Activated naive CD4-positive, alpha-beta T cell (primary cell): Measurements from ENCODE around the gene ZNF71.
A peak's percentile ranks its signal among the peaks of the same experiment; 100 is the strongest.

Experiments
- DNase-seq, 4 experiments: peaks; one replicate each; lab custom pipeline; 2025; lab: John Stamatoyannopoulos, UW

The ZNF71 gene

DNA sequence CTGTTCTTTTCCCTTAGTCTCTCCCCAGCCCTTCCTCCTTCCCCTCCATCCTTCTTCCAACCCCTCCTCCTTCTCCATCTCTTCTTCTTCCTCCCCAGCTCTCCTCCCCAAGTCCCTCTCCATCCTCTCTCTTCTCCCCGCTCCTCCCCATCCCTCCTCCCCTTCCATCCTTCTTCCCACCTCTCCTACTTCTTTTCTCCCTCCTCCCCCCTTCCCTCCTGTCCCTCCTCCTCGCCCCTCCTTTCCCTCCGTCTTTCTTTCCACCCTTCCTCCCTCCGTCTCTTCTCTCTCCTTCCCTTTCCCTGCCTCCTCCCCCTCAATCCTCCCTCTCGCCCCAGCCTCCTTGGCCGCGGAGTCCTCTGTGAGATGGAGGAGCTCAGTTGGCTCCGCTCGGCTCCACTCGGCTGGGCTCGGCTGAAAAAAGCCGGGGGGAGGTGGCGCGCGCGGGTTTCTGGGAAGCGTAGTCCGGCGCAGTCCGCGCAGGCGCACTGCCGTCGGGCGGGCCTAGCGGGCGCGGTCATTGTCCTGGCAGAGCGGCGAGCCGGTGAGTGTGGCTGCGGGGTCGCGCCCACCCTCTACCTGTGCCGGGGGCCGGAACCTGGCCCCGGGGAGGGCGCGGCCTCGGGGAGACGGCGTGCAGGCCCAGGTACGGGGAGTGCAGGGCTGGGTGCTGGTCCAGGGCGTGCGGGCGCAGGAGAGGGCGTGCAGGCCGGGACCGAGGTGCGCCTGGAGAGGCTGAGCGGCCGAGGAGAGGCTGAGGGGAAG is at the start of gene ZNF71:
Gene ZNF71, plus strand, starts transcription at position 520 of the 765 bp plus-strand sequence. CDS start 6,257 bp downstream, outside the sequence.
- peak; percentile 58 to 79 (median 70) for DNase-seq

DNA sequence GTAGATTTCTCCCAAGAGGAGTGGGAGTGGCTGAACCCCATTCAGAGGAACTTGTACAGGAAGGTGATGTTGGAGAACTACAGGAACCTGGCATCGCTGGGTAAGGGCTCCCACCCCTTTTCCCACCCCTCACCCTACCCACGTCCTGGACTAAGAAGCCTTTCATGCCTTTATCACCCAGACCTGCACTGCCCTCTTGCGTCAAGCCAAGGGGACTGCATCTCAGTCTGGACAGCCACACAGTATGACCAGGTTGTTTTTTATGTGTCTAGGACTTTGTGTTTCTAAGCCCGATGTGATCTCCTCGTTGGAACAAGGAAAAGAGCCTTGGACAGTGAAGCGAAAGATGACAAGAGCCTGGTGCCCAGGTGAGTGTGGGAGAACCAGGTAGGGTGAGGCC is 47.6 kb upstream of the ZNF71 start:
- DNase-seq = no peak

DNA sequence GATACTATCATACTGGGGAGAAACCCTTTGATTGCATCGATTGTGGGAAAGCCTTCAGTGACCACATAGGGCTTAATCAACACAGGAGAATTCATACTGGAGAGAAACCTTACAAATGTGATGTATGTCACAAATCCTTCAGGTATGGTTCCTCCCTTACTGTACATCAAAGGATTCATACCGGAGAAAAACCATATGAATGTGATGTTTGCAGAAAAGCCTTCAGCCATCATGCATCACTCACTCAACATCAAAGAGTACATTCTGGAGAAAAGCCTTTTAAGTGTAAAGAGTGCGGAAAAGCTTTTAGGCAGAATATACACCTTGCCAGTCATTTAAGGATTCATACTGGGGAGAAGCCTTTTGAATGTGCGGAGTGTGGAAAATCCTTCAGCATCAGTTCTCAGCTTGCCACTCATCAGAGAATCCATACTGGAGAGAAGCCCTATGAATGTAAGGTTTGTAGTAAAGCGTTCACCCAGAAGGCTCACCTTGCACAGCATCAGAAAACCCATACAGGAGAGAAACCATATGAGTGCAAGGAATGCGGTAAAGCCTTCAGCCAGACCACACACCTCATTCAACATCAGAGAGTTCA is 40.7 kb upstream of the ZNF71 start:
- DNase-seq = no peak

DNA sequence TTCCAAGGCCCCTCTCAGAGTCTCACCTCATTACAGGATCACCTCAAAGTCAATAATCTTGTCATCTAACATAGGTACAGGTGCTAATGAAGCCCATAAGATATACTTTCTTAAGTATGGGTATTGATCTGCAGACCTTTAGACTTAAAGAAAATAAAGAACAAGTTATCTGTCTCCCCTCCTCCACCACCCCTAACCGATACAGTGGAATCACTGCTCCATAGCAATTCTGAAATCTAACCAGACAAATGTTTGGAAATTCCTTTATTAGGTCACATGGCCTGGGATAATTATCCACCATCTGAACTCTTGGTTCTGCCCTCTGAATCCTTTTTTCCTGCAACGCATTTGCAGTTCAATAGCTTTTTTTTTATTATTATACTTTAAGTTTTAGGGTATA is 32.3 kb upstream of the ZNF71 start:
- no peak for DNase-seq

DNA sequence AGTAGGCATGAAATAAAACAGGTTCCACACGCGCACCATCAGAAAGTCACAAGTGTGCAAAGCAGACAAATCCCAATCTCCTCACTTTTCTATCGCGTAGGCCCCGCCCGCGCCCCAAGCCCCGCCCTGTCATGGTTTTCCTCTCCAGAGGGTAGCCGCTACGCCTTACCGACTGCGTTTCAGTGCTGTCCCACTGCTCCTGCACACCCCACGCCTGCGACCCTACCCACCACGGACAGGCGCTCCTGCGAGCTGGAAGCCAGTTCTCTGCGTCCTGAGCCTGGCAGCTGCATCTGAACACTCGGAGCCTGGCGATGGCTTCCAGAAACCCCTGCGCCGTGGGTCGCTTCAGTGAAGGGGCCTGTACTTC is 28.2 kb upstream of the ZNF71 start:
- DNase-seq = peak in 3 of 4 experiments; percentile 15 to 26 (median 26)

DNA sequence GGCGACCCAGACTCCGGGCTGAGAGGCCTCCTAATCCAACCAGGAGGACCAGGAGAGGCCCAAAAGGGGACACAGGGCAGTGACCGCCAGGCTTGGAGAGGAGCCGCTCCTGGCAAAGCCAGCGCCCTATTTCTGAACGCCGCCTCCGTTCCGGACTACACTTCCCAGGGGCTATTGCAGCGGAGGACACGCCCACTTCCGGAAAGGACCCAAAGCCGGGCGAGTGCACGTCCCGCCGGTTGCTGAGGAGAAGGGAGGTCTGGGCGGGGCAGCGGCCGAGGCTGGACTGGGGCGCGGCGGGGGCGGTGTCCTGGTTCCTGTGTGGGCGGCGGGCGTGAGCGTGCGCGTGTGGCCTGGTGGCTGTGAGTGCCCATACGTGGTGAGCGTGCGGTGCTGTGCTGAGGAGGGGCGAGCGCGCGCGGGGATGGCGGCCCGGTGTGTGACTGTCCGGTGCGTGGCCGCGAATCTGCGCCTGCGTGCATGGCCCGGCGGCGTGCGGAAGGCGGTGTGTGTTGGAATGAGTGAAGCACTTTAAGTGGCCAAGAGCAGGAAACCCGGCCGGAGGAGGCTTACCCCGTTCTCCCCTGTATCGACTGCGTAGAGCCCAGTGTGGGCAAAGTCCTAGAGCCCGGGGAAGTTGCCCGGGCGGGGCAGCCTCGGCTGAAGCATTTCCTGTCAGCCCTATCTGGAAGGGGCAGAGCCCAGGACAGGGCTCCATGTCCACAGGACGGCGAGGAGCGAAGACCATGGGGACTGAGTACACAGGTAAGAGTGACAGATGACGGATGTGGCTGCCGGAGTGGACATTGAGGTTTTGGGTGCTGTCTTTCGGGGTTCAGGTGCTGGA is 27.6 kb upstream of the ZNF71 start, which contains the start of gene ZNF470:
Gene ZNF470, plus strand, starts transcription at position 195 of the 847 bp plus-strand sequence. CDS start 2,844 bp downstream, outside the sequence.
- DNase-seq = peak; percentile 56 to 79 (median 68)

DNA sequence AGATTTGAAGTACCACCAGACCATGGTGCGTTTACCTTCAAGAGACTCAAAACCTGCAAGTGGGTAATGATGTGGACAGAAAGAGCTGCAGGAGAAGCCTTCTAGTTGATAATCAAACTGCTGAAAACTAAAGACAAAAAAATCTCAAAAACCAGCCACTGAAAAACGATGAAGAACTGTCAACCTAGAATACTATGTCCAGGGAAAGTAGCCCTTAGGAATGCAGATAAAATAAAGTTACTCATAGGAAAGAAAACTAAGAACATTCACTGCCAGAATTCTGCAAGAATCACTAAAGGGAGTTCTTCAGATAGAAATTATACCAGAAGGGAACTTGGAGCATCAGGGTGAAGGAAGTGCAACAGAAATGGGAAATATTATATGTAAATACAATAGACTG is 22.5 kb upstream of the ZNF71 start:
- DNase-seq = no peak

DNA sequence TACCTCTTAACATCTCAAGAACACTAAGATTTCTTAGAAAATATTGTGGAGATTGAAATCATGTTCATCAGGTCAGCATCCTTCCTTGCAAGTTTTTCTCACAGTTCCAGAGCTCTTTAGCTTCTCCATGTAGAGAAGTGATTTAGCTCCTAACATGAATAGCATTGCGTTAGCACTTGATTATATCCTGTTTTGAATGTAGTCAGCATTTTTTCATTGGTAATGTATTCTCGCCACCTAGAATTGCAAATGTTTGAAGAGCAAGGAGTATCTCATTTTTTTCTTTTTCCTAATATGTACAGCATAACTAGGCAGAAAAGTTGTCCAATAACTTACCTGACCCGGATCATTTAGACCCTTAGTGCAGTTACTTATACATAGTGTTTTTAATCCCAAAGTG is 21.2 kb upstream of the ZNF71 start:
- DNase-seq = no peak

DNA sequence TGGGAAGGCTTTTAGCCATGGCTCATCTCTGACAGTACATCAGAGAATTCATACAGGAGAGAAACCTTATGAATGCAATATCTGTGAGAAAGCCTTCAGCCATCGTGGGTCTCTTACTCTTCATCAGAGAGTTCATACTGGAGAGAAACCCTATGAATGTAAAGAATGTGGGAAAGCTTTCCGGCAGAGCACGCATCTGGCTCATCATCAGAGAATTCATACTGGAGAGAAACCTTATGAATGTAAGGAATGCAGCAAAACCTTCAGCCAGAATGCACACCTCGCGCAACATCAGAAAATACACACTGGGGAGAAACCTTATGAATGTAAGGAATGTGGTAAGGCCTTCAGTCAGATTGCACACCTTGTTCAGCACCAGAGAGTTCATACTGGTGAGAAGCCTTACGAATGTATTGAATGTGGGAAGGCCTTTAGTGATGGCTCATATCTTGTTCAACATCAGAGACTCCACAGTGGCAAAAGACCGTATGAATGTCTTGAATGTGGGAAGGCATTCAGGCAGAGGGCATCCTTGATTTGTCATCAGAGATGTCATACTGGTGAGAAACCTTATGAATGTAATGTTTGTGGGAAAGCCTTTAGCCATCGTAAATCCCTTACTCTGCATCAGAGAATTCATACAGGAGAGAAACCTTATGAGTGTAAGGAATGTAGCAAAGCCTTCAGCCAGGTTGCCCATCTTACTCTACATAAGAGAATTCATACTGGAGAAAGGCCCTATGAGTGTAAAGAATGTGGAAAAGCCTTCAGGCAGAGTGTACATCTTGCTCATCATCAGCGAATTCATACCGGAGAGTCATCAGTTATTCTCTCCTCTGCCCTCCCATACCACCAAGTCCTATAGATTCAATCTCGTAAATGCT is 17.1 kb upstream of the ZNF71 start:
- DNase-seq = no peak

DNA sequence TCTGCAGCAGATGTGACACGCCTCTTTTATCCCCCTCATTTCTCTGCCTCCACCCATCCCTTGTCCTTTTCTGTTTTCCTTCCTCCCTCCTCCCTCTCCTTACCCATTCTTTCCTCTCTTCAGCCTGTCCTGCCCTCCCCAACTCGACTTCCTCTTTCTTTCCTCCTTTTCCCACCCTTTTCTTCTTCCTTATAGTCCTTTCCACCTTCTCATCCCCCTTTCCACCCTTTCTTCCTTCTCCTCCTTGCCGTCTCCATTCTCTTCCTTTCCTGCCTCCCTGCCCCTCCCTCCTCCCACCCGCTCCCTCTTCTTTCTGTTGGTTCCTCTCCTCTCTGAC is 688 bp upstream of the ZNF71 start:
- no peak for DNase-seq

DNA sequence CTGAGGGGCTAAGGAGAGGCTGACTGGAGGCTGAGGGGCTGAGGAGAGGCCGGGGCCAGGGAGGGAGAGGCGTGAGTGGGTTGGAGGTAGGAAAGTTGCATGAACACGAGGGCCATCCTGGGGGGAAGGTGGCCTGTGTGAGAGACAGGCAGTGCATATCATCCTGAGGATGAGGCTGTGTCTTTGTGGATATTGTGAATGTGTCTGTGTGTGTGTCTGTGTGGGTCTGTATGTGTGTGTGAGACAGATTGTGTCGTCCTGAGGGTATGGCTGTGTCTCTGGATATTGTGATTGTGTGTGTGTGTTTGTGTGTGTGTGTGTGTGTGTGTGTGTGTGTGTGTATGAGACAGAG is 422 bp downstream of the ZNF71 start:
- DNase-seq = no peak

DNA sequence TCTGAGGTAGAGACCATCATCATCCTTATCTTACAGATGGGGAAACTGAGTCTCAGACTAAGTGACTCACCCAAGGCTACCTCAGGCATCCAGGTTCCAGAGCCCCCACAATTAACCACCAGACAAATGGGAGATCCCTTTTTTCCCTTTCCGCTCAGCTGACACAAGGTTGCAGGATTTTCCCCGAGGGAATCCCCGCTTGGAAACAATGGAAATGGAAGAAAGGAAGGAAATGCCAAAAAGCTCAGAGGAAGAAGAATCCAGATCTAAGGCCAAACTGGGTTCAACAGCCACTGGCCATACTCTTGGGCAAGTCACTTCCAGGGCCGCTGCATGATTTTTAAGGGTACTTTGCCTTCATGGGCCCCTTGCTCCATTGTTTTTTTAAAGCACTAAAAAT is 1.6 kb downstream of the ZNF71 start:
- DNase-seq = no peak

DNA sequence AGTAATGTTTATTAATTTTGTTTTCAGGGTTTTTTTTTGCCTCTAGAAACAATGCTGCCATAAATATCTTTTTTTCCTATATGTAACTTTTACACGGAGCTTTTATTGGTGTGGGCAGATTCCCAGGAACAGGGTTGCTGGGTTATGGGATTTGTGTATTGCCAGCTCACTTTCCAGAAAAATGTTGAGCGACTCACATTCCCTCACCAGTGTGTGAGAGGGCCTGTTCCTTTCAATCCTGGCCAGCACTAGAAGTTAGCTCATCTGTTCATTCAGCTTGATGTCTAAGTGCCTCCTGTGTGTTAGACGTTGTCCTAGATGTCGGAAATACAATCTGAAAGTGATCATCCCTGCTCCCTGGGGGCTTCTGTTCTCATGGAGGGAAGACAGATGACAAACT is 2.6 kb downstream of the ZNF71 start:
- DNase-seq = no peak

DNA sequence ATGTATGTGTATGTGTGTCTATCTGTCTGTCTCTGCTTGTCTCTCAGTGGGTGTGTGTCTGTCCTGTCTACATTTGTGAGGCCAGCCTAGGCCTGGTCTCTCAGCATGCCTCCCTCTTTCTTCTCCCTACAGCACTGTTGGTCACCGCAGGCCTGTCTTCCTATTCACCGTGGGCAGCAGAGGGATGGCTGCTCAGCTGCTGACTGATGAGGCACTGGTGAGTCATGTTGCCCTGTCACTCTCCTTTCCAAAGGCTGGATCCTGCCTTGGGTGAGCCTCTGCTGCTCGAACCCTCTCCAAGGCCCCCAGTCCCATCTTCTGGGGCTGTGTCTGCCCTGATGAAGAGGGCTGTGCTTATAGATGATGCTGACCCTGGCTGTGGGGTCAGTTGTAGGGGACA is 6.3 kb downstream of the ZNF71 start:
- DNase-seq = no peak

DNA sequence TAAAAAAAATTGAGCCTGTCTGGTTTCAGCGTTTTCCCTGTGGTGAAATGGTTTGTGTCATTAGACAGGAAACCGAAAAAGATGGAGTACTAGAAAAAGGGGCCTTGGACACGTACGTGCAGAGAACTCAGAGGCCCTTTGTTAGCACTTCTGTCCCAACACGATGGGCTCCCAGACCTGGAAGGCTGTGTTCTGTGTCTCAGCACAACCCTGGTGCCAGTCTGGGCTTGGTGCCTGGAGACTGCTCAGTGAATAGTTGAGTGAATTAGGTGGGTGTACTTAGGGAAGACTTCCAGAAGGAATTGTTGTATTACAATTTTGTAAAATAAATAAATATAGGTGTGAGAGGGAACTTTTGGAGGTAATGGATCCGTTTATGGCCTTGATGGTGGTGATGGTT is 8.7 kb downstream of the ZNF71 start:
- no peak for DNase-seq

DNA sequence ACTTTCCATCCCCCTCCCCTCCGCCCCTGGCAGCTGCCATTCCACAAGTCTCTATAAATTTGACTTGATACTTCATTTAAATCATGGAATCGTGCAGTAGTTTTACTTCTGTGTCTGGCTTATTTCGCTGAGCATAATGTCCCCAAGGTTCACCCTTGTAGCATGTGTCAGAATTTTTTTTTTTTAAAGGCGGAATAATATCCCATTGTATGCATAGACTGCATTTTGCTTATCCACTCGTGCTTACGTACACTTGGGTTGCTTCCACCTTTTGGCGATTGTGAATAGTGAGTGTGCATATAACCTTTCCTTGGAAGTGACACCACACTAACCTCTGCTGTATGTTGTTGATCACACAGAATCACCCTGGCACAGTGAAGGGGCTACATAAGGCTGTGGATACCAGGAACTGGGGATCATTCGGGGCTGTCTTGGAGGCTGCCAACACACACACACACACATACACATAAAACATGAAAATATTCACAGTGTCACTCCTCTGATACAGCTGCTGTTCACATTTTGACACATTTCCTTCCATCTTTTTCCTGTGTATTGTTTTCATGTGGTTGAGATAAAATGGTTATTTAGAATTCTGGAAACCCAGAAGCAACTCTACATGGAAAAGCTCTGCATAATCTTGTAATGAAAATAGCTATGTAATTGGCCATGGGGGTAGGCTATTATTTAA is 13.3 kb downstream of the ZNF71 start:
- DNase-seq = no peak

DNA sequence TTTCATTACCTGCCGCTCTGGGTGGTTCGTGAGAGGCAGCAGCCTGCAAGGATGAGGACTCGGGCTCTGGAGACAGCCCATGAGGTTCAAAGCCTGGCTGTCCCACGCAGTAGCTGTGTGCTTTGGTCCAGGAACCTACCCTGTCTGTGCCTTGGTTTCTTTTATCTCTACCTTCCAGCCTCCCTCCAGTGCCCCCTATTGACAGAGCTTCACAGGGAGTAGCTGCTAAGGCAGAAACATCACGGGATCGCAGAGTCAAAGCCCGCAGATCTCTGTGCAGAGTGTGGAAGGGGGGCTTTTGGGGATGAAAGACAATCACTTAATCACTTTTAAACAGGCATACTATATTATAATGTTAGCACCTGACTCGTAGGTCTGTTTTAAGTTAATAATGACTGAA is 16.2 kb downstream of the ZNF71 start:
- DNase-seq = no peak

DNA sequence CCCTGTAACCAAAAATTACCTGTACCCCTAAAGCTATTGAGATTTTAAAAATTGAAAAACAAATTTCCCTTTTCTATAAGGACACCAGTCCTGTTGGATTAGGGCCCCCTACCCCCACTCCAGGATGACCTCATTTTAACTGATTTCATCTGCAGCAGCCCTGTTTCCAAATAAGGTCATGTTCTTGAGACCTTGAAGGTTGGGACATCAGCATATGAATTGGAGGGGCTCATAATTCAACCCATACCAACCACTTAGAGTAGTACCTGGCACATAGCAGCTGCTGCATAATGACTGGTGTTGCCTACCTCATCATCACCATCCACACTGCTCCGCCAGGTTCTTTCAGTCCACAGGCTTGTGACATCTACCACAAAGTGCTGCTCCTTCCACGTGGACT is 17.6 kb downstream of the ZNF71 start:
- no peak for DNase-seq

DNA sequence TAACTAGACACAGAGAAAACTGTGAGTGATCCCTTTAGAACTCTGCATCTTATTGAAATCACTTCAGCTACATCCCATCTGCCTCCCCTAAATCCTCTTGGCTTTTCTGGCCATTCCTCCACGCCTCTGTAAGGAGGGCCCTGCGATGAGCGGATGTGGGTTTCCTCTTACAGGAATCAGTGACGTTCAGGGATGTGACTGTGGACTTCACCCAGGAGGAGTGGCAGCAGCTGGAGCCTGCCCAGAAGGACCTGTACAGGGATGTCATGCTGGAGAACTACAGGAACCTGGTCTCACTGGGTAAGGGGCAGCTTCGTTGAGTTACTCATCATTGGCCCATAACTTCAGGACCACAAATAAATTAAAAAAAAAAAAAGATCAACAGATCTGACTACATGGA is 18.5 kb downstream of the ZNF71 start:
- DNase-seq = no peak

DNA sequence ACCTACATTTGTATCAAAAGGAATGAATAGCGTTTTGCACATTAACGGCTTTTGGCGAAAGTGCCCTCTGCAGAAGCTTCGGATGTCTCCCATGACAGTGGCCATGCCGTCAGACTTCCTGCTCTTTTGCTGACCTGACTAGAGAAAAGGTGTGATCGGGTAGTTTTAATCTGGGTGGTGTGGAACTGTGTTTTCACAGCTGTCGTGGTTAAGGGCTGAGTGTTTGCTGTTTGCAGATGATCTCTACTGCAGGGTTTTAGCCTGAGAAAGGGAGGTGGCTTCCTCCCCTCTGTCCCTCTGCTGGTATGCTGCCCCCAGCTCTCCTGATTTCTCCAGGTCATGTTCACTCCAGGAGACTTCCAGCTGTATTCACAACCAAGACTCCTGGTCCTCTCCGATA is 22.4 kb downstream of the ZNF71 start:
- DNase-seq = no peak

DNA sequence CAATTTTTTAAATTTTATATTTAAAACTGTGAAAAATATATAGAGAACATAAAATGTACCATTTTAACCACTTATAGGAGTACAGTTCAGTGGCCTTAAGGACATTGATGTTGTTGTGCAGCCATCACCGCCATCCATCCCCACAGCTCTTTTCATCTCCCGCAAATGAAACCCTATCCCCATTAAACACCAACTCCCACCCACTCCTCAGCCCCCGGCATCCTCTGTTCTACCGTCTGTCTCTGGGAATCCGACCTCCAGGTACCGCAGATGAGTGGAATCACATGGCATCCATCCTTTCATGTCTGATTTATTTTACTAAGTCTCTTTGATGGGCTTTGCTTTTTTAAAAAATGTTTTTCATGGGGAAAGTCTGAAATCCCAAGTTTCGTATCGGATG is 24.0 kb downstream of the ZNF71 start:
- DNase-seq = no peak
